GM12878 (cell line): ENCODE data around the gene ENGASE. TPM values are rescaled to one million over a fixed set of nuclear protein-coding genes. Genes with fewer than 3 reads are reported as not detected.

ENCODE experiments used
- MTA3 ChIP-seq: IDR thresholded peaks from 2 replicates; pipeline ENCODE4 v1.6.1; 2012; ENCODE audit warnings: low read length, inconsistent platforms, borderline replicate concordance
- TCF12 ChIP-seq: IDR thresholded peaks from 2 replicates; pipeline ENCODE4 v1.6.1; 2011; ENCODE audit warnings: low read depth, mild to moderate bottlenecking, low read length
- polyA plus RNA-seq, 11 experiments: library from polyadenylated mRNA; depleted of rRNA in 4 of 11; unstranded in 6 of 11; stranded (reverse) in 5 of 11; fragments of >200 nt; fragmentation: Nextera tagmentation in 4 of 11; fragmentation: Illumina TruSeq in 1 of 11; extraction: Ambion mirVana in 4 of 11; extraction: Trizol in 1 of 11; gene quantifications; 1 replicate in 1 of 11; 2 replicates in 10 of 11; pipeline versions ENCODE4 v1.2.1 to v1.2.3, GENCODE V29; 2011 to 2016; ENCODE audit warnings: inconsistent platforms in 2 of 11, missing spikeins in 2 of 11, low read depth in 1 of 11
- total RNA-seq, 4 experiments: library from RNA; depleted of rRNA in 3 of 4; stranded (reverse); fragments of >200 nt in 3 of 4; fragmentation: Illumina TruSeq in 1 of 4; extraction: Trizol in 1 of 4; gene quantifications; 2 replicates each; pipeline versions ENCODE4 v1.2.1 to v1.2.3, GENCODE V29; 2013 to 2021
- TF ChIP-seq, protein P1 (sequence below): fragments of 450-650 bp; IDR thresholded peaks from 2 replicates; pipeline ENCODE4 v1.6.1; 2017; ENCODE audit warnings: low read depth, mild to moderate bottlenecking, moderate library complexity
- TF ChIP-seq, protein P2 (sequence below): fragments of 450-650 bp; IDR thresholded peaks from 2 replicates; pipeline ENCODE4 v1.6.1; 2017; ENCODE audit warnings: mild to moderate bottlenecking, moderate library complexity
- TF ChIP-seq, protein P3 (sequence below): IDR thresholded peaks from 2 replicates; pipeline ENCODE4 v1.6.1; 2011; ENCODE audit warnings: borderline replicate concordance, low read depth, mild to moderate bottlenecking, moderate library complexity, low read length; ENCODE audit not compliant: insufficient read depth, poor library complexity, severe bottlenecking

ENGASE gene
- total and polyA plus RNA-seq, 10 of the 15 experiments (the other 5 are each of a cell fraction or from before 2014, with no cell fraction given): 0.18 to 28.9 (median 10.5) TPM

DNA sequence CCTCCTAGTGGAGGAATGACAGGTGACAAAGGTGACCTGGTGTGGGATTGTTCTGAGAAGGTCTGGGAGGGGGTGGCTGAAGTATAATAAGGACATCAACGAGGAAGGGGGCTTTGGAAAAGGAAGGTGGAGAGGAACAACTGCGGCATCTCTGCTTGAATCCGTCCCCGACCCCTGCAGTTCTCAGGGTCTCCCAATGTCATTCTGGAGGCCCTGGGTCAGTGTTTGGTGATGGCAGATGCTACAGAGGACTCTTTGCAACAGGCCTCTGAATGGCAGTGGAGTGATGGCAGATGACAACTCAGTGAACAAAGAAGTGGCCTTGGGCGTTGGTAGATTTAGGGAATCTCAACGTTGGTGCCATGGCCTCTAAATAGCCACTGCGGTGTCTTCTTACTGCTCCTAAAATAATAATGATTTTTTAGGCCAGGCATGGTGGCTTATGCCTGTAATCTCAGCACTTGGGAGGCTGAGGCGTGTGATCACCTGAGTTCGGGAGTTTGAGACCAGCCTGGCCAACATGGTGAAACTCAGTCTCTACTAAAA, 1.3 kb downstream of the ENGASE start (continued):
- TF ChIP-seq, protein P1, sequence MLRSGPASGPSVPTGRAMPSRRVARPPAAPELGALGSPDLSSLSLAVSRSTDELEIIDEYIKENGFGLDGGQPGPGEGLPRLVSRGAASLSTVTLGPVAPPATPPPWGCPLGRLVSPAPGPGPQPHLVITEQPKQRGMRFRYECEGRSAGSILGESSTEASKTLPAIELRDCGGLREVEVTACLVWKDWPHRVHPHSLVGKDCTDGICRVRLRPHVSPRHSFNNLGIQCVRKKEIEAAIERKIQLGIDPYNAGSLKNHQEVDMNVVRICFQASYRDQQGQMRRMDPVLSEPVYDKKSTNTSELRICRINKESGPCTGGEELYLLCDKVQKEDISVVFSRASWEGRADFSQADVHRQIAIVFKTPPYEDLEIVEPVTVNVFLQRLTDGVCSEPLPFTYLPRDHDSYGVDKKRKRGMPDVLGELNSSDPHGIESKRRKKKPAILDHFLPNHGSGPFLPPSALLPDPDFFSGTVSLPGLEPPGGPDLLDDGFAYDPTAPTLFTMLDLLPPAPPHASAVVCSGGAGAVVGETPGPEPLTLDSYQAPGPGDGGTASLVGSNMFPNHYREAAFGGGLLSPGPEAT: no peak
- TF ChIP-seq, protein P2, sequence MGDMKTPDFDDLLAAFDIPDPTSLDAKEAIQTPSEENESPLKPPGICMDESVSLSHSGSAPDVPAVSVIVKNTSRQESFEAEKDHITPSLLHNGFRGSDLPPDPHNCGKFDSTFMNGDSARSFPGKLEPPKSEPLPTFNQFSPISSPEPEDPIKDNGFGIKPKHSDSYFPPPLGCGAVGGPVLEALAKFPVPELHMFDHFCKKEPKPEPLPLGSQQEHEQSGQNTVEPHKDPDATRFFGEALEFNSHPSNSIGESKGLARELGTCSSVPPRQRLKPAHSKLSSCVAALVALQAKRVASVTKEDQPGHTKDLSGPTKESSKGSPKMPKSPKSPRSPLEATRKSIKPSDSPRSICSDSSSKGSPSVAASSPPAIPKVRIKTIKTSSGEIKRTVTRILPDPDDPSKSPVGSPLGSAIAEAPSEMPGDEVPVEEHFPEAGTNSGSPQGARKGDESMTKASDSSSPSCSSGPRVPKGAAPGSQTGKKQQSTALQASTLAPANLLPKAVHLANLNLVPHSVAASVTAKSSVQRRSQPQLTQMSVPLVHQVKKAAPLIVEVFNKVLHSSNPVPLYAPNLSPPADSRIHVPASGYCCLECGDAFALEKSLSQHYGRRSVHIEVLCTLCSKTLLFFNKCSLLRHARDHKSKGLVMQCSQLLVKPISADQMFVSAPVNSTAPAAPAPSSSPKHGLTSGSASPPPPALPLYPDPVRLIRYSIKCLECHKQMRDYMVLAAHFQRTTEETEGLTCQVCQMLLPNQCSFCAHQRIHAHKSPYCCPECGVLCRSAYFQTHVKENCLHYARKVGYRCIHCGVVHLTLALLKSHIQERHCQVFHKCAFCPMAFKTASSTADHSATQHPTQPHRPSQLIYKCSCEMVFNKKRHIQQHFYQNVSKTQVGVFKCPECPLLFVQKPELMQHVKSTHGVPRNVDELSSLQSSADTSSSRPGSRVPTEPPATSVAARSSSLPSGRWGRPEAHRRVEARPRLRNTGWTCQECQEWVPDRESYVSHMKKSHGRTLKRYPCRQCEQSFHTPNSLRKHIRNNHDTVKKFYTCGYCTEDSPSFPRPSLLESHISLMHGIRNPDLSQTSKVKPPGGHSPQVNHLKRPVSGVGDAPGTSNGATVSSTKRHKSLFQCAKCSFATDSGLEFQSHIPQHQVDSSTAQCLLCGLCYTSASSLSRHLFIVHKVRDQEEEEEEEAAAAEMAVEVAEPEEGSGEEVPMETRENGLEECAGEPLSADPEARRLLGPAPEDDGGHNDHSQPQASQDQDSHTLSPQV: no peak
- TF ChIP-seq MTA3: no peak
- no peak for TF ChIP-seq TCF12
- TF ChIP-seq, protein P3, sequence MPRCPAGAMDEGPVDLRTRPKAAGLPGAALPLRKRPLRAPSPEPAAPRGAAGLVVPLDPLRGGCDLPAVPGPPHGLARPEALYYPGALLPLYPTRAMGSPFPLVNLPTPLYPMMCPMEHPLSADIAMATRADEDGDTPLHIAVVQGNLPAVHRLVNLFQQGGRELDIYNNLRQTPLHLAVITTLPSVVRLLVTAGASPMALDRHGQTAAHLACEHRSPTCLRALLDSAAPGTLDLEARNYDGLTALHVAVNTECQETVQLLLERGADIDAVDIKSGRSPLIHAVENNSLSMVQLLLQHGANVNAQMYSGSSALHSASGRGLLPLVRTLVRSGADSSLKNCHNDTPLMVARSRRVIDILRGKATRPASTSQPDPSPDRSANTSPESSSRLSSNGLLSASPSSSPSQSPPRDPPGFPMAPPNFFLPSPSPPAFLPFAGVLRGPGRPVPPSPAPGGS: no peak
